ENCODE data around the gene SYT1.
A peak's percentile ranks its signal among the peaks of the same experiment; 100 is the strongest.

The SYT1 gene

DNA sequence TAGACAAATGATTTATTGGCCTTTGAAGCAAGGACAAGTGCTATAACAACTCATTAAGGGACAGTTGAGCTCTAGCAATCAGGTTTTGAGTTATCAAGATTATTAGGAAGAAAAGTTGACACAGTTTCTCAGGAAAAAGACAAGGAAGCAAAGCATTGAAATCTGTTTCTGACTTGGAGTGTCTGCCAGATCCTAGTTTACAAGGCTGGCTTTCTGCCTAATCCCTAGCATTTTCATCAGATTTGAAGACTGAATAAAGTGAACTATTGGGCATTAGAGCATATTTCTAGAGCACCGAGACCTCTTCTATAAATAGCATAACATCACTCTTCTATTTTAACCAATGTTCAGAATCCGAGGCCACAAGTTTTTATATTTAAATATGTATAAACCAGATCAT, 7.0 kb downstream of the SYT1 start:
- H3K4me3 ChIP-seq (ENCODE audit: control insufficient read depth, low read depth, low read length) = no peak overlapping the region
- TF ChIP-seq, protein P1, sequence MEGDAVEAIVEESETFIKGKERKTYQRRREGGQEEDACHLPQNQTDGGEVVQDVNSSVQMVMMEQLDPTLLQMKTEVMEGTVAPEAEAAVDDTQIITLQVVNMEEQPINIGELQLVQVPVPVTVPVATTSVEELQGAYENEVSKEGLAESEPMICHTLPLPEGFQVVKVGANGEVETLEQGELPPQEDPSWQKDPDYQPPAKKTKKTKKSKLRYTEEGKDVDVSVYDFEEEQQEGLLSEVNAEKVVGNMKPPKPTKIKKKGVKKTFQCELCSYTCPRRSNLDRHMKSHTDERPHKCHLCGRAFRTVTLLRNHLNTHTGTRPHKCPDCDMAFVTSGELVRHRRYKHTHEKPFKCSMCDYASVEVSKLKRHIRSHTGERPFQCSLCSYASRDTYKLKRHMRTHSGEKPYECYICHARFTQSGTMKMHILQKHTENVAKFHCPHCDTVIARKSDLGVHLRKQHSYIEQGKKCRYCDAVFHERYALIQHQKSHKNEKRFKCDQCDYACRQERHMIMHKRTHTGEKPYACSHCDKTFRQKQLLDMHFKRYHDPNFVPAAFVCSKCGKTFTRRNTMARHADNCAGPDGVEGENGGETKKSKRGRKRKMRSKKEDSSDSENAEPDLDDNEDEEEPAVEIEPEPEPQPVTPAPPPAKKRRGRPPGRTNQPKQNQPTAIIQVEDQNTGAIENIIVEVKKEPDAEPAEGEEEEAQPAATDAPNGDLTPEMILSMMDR (conservative IDR thresholded peaks at IDR 0.05; ENCODE audit: control insufficient read depth, insufficient read depth, low read depth, low read length) = no peak
- DNase-seq (ENCODE audit: low read depth) = no peak

DNA sequence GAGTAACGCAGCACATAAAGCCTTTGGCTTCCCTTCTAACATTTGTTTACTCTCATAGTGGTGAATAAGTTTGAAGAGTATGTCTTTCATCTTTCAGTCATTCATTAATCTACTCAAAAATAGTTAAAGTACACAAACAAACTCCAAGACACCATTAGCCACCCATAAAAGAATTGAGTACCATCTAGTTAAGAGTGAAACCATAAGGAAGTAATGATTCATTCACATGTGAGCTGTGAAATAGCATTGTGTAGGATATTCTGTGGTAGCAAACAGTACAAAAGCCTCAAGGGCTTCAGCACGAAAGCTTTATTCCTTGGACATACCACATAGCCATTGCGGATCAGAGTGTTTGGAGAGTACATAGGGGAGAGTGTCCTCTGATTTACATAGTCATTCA, 13.9 kb downstream of the SYT1 start:
- TF ChIP-seq, protein P1 (conservative IDR thresholded peaks at IDR 0.05; ENCODE audit: control insufficient read depth, insufficient read depth, low read depth, low read length) = no peak
- DNase-seq (ENCODE audit: low read depth) = no peak
- no peak overlapping the region for H3K4me3 ChIP-seq (ENCODE audit: control insufficient read depth, low read depth, low read length)

DNA sequence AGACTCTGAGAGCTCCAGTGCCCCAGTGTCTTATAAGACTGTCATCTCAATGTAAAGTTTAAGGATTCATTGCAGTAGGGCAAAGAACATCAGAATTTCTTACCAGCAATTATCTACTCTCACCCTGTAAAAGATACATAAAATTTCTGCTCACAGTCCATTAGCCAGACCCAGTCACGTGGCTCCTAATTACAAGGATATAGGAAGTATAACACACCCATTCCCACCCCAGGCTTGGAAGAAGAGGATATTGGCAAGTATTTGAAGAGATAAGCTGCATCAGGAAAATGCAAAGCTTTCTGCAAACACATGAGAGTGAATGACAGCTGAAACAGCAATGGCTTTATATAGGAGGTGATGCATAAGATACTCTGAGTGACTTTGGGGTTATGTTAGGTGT, 14.3 kb downstream of the SYT1 start:
- no peak overlapping the region for H3K4me3 ChIP-seq (ENCODE audit: control insufficient read depth, low read depth, low read length)
- TF ChIP-seq, protein P1 (conservative IDR thresholded peaks at IDR 0.05; ENCODE audit: control insufficient read depth, insufficient read depth, low read depth, low read length) = no peak
- DNase-seq (ENCODE audit: low read depth) = no peak

DNA sequence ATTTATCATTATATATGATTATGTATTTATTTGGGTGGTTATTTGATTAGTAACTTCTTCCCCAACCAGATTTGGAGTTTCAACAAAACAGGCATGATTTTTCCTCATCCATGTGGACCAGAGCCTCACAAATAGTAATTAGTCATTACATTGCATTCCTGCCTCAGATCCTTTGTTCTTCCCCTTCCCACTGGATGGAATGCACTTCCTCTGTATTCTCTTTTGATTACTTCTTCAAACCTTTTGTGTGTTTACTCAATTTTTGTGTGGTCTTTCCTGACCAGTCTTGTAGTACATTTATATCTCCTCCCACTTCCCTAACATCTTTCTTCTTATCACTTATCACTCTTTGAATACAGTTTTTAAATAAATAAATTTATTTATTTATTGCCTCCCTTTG, 15.5 kb downstream of the SYT1 start:
- TF ChIP-seq, protein P1 (conservative IDR thresholded peaks at IDR 0.05; ENCODE audit: control insufficient read depth, insufficient read depth, low read depth, low read length) = no peak
- DNase-seq (ENCODE audit: low read depth) = peak; percentile 11
- H3K4me3 ChIP-seq (ENCODE audit: control insufficient read depth, low read depth, low read length) = no peak overlapping the region

DNA sequence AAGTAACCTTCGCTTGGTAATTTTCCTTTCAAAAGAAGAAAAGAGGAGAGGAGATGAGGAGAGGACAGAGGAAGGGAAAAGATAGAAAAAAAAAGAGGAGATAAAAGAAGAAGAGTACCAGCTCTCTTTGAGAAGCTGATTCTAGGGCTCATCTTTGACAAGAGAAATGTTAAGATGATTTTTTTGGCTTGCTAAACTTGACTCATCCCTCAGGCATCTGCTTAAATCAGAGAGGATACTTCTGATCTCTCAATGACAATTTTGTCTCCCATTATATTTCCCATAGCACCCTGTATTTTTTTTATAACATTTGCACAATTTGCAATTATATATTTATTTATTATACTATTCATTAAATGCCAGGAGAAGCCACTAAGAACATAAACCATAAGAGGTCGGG, 17.1 kb downstream of the SYT1 start:
- no peak overlapping the region for H3K4me3 ChIP-seq (ENCODE audit: control insufficient read depth, low read depth, low read length)
- TF ChIP-seq, protein P1 (conservative IDR thresholded peaks at IDR 0.05; ENCODE audit: control insufficient read depth, insufficient read depth, low read depth, low read length) = no peak
- DNase-seq (ENCODE audit: low read depth) = peak; percentile 26

DNA sequence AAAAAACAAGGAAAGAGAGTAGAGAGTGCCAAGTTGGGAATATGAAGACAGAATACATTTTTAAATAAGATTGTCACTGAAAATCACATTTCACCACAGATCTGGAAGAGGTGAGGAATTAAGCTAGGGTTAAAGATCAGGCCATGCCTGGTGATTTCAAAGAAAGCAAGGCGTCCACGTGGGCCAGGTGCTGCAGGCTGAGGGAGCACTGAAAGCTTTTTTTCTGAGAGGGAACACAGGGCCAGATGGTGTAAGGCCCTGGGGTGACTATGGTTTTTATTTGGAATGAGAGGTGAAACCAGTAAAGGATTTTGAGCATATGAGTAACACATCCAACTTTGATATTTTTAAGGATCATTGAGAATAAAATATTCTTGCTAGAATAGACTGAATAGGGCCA, 20.9 kb downstream of the SYT1 start:
- TF ChIP-seq, protein P1 (conservative IDR thresholded peaks at IDR 0.05; ENCODE audit: control insufficient read depth, insufficient read depth, low read depth, low read length) = no peak
- no peak overlapping the region for H3K4me3 ChIP-seq (ENCODE audit: control insufficient read depth, low read depth, low read length)
- no peak for DNase-seq (ENCODE audit: low read depth)

DNA sequence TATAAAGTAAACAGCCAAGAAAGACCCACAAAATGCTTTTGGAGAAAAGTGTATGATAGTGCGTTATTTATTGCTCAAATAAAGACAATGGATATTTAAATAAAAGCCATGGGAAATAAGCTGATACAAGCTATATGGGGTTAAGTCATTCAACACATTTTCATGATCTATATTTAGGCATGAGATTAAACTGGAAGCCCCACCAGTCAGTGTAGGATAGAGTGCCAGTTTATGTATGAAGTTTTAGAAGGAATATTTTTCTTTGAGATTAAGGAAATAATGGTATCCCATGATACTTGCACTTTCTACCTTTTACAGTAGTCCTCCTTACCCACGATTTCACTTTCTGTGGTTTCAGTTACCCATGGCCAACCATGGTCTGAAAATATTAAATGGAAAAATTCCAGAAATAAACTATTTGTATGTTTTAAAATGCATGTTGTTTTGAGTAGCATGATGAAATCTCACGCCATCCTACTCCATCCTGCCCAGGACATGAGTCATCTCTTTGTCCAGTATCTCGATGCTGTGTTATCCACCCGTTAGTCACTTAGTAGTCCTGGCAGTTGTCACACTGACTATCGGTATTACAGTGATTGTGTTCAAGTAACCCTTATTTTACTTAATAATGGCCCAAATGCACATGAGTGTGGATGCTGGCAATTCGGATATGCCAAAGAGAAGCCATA, 22.3 kb downstream of the SYT1 start:
- TF ChIP-seq, protein P1 (conservative IDR thresholded peaks at IDR 0.05; ENCODE audit: control insufficient read depth, insufficient read depth, low read depth, low read length) = no peak
- no peak overlapping the region for H3K4me3 ChIP-seq (ENCODE audit: control insufficient read depth, low read depth, low read length)
- peak; percentile 91 for DNase-seq (ENCODE audit: low read depth)
